ENCODE measurements around the gene KBTBD2. TPM values are rescaled to one million over a fixed set of nuclear protein-coding genes. Genes with fewer than 3 reads are reported as not detected.
A peak's percentile ranks its signal among the peaks of the same experiment; 100 is the strongest.
"Not testable (repeated sequence)": the region's sequence is repeated elsewhere in the genome, so short reads cannot be mapped to it uniquely, and the experiment has no call there.

KBTBD2 gene
- total RNA-seq, result 52.5 and 76.1 TPM in 2 replicates

- peak; percentile 47 for DNase-seq (ENCODE audit: low read depth)
These were observed at the start of gene KBTBD2 for GRCh38 chr7:32891043-32891799. Gene KBTBD2 (minus strand): TSS chr7:32891760. CDS start chr7:32879604, 12,156 bp downstream.

DNA sequence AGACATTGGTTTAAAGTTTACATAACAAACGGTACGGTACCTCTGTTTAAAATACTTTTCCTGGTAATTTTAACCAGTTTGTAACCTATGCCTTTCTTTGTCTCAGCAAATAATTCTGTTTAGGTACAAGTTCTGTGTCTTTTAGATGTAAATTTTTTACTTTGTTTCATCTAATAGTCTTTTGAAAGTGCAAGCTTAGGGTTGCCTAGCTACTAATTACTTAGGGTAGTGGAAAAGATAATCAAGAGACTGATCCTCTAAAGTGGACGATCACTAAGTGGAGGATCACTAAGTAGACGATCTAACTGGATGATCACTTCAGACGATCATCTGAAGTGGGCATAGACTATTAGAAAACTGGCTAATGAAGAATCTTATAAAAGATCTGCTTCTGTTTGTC, 49.6 kb upstream of the KBTBD2 start:
- no peak for DNase-seq (ENCODE audit: low read depth)

DNA sequence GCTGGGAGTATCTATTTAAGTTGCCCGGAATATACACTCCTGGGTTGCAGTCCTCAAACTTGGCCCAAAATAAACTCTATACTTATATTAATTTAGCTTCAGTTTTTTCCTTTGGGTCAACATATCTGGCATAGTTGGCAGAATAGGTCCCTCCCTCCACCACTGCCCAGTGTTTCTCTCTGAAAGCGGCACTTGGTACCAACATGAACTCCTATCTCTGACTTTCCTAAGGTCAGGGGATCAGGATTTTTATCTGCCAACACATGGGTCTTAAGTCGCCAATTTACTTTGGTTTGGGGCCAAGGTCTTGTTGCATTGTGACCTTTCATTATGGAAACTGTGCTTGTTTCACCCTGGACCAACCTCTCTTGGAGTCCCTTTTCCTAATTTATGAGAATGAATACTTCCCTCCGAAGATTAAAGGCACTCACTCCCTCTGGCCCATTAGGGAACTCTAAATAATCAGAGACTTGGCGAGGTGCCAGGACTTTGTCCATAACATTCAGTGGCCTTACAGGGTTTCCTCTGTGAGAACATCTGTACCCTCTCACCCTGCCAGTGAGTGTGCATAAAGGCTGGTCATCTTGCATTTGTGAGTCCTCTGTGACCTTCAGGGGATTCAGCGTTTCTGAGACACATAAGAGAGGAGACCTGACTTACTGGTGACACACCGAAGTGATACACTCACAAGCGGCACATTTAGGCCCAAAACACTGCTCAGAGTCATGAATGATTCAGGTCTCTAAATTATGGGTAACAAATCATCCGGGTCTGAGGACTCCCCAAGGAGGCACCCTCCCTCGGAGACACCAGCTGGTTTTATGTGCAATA, 46.0 kb upstream of the KBTBD2 start:
- DNase-seq (ENCODE audit: low read depth), result no peak

GRCh38 chr7:32936689-32937088, 45.1 kb upstream of the KBTBD2 start:
- no peak for DNase-seq (ENCODE audit: low read depth)

DNA sequence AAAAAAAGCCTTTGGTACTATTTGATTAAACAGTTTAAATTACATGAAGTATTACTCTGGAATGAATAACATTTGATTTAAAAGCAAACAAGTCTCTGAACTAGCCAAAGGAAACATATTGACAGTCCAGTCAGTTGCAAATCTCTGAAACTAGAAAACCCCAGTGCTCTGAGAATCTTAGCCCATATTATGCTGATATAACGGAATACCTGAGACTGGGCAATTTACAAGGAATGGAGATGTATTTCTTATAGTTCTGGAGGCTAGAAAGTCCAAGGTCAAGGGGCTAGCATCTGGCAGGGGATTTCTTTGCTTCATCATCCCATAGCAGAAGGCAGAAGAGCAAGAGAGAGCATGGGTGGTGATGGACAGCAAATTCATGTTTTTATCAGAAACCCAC, 44.0 kb upstream of the KBTBD2 start:
- no peak for DNase-seq (ENCODE audit: low read depth)

DNA sequence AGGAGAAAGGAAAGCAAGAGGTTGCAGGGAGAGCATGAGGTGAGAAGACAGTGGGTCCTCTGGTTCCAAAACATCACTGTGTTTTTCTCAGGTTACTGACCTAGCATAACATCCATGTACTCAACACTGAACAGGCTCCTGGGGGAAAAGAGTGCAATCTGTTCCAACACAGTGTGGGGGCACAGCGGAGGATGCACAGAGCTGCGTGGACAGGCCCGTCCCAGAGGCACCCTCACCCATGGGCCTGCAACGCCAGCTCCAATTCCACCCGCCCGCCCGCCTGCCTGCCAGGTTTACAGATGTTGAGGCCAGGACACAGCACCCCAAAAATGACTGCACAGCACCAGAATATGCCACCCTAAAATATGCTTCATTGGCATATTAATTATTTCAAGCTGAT, 38.8 kb upstream of the KBTBD2 start:
- no peak for DNase-seq (ENCODE audit: low read depth)

DNA sequence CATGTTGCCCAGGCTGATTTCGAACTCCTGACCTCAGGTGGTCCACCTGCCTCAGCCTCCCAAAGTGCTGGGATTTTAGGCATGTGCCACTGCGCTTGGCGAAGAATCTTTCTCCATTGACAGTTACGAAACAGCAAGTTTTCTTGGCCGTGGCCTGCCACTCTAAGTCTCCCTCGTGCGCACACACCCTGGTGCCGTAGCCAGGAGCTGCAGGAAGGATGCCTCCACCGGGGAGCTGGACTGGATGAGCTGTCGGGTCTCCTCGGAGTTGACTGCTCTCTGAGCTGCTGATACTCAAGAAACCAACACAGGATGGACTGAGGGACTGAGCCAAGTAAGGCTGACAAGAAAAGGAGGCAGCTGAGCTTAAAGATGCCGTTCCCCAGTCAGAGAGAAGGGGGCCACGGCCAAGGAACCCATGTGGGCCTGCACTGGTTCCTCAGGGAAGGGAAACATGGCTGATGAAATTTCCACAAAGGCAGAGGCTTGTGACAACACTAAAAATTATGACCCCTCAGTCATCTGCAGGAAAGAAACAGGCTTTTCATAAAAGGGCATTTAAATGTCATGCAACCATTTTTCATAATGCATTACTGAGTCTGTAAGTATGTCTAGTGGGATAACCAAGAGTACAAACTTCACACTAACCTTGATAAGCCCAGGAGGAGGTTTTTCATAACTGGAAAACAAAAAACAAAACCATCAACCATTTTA, 38.0 kb upstream of the KBTBD2 start:
- DNase-seq (ENCODE audit: low read depth), result no peak

- DNase-seq (ENCODE audit: low read depth), result no peak
These were observed 37.3 kb upstream of the KBTBD2 start for GRCh38 chr7:32928785-32929298.

DNA sequence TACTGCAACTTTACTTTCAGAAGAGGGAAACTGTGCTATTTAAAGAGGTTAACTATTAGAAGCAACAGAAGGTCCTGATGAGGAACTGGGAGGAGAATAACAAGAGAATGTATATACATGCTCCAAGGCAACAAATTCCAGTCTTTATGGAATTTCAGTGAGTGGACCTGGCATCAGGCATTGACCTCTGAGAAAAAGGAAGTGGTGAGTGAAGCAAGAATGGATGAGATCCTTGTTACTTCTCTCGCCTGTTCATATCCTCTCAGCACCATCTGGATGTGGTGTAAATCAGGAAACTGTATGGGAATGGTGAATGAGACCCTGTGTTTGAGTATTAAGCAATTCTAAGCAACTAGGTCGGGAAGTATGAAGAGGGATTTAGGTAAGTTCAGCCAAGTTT, 30.3 kb upstream of the KBTBD2 start:
- no peak for DNase-seq (ENCODE audit: low read depth)

DNA sequence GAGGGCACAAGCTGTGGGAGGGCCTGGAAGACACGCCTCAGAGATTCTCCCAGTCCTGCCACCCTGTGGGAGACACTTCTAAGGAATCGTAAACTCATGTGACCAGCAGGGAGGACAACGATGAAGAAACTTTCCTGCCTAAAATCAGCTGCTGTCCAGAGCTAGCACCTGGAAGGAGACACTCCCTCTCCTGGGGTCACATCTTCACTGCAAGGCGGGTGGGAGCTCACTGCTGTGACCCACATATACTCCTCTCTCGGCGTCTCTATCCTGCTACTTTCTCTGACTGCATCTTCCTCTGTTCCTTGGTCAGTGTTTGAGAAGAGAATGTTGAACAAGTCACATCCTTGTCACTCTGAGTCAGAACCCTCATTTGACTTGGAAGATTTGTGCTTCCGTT, 25.4 kb upstream of the KBTBD2 start:
- DNase-seq (ENCODE audit: low read depth), result not testable (repeated sequence)

GRCh38 chr7:32916006-32916405, 24.4 kb upstream of the KBTBD2 start:
- DNase-seq (ENCODE audit: low read depth), result no peak

GRCh38 chr7:32915041-32915536, 23.5 kb upstream of the KBTBD2 start:
- DNase-seq (ENCODE audit: low read depth), result no peak

DNA sequence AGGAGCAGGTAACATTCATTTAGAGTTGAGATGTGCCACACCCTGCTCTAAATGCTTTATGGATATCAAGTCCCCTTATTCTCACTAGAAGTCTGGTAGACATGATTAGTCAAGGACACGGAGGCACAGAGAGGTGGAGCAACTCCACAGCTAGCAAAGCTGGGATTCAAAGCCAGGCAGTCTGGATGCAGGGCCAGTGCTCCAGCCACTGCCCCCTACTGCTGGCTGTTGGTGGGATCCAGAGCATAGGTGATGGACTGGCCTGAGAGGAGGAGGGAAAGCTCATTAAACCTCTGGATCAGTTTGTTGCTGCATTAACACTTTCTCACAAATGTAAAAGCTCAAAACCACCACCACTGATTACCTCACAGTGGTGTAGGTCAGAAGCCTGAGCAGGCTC, 22.6 kb upstream of the KBTBD2 start:
- no peak for DNase-seq (ENCODE audit: low read depth)

GRCh38 chr7:32910195-32910594, 18.6 kb upstream of the KBTBD2 start:
- no peak for DNase-seq (ENCODE audit: low read depth)

GRCh38 chr7:32905175-32905662, 13.7 kb upstream of the KBTBD2 start:
- peak; percentile 86 for DNase-seq (ENCODE audit: low read depth)

- no peak for DNase-seq (ENCODE audit: low read depth)
These were observed 10.1 kb upstream of the KBTBD2 start for GRCh38 chr7:32901629-32902028.

GRCh38 chr7:32900433-32900995, 9.0 kb upstream of the KBTBD2 start:
- no peak for DNase-seq (ENCODE audit: low read depth)

DNA sequence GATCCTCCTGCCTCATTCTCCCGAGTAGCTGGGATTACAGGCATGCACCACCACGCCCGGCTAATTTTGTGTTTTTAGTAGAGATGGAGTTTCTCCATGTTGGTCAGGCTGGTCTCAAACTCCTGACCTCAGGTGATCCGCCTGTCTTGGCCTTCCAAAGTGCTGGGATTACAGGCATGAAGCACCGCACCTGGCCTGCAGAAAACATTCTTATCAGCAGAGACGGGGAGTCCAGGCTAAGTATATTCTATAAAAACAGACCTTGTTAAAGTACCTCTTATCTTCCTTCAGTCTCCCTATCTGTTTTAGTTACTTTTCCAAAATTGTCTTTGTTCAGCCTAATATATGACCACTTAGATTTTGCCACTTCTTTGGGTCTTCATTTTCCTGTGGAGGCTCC, 5.8 kb upstream of the KBTBD2 start:
- DNase-seq (ENCODE audit: low read depth), result not testable (repeated sequence)

DNA sequence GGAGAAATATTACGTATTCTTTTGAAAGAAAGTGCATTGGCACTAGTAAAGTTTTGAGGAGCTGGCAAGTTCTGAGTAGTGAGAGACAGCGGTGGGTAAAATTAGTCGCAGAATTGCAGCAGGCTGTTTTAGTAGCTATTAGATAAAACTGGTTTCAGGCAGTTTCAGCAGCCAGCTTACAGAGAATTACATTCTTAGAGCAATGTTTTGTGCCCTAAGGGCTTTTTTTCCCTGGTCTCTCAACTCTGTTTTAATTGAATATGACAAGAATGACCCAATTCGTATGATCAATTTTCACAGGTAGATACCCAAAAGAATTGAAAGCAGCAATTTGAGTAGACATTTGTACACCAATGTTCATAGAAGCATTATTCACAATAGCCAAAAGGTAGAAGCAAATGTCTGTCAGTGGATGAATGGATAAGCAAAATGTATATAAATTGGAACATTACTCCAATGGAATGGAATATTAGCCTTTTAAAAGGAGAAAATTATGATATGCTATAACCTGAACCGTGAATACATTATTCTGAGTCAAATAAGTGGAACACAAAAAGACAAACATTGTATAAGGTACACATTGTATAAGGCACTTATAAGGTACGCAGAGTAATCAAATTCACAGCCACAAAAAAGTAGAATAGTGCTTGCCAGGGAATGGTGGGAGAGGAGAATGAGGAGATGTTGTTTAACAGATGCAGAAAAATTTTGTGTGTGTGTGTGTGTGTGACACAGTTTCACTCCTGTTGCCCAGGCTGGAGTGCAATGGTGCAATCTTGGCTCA, 5.2 kb upstream of the KBTBD2 start:
- DNase-seq (ENCODE audit: low read depth), result peak; percentile 58

DNA sequence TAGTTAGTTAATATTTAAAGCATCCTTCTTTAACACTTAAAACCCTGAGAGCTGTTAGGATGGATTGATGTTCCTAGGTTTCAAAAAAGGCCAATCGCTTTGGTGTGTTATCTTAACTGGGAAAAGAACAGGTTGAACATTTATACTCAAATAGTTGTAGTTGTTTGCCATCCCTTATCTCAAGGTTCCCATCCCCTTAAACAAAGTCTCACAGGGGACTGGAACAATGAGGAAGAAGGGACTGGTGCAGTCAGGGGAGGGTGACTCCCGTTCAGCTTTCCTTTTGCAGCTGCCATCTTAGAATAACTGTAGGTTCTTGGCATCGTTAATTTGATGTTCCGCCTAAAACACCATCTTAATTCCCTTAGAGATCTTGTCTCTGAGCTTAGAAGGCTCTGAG, 2.6 kb upstream of the KBTBD2 start:
- no peak for DNase-seq (ENCODE audit: low read depth)

- DNase-seq (ENCODE audit: low read depth), result no peak
These were observed 2.2 kb upstream of the KBTBD2 start for GRCh38 chr7:32893722-32894121.

Data from renal cortical epithelial cell (primary cell).